IPS DF 6.9 (cell line): ENCODE results near the gene CDK18.

Source experiments
- DNase-seq: peaks from one replicate; pipeline ENCODE4 v3.0.0-alpha.2; 2013; ENCODE audit warnings: low read depth, low spot score
- H3K27ac ChIP-seq: one replicate; pipeline ENCODE4 v1.5.1; 2013; ENCODE audit warnings: low read length, control low read depth
- H3K27me3 ChIP-seq: 2 replicates; pipeline ENCODE4 v1.6.1; 2013; ENCODE audit warnings: mild to moderate bottlenecking, low read length; ENCODE audit not compliant: control insufficient read depth, insufficient read depth
- H3K36me3 ChIP-seq: 2 replicates; pipeline ENCODE4 v1.6.1; 2013; ENCODE audit warnings: low read length; ENCODE audit not compliant: control insufficient read depth, insufficient read depth
- H3K4me1 ChIP-seq: 2 replicates; pipeline ENCODE4 v1.6.1; 2013; ENCODE audit warnings: low read length; ENCODE audit not compliant: control insufficient read depth, insufficient read depth
- H3K4me3 ChIP-seq: 2 replicates; pipeline ENCODE4 v1.5.1; 2013; ENCODE audit warnings: mild to moderate bottlenecking, low read length
- H3K9me3 ChIP-seq: 2 replicates; pipeline ENCODE4 v1.6.1; 2013; ENCODE audit warnings: low read length, inconsistent platforms; ENCODE audit not compliant: control insufficient read depth, insufficient read depth
- WGBS: extraction: QIAGEN DNeasy Blood & Tissue Kit; methylation state at CpG from one replicate; pipeline ENCODE4 v1.1.7; 2013; ENCODE audit warnings: mixed read lengths, missing lambda C conversion rate; ENCODE audit not compliant: insufficient read length, insufficient coverage; 5-methylcytosine and 5-hydroxymethylcytosine counted together

CDK18 gene

DNA sequence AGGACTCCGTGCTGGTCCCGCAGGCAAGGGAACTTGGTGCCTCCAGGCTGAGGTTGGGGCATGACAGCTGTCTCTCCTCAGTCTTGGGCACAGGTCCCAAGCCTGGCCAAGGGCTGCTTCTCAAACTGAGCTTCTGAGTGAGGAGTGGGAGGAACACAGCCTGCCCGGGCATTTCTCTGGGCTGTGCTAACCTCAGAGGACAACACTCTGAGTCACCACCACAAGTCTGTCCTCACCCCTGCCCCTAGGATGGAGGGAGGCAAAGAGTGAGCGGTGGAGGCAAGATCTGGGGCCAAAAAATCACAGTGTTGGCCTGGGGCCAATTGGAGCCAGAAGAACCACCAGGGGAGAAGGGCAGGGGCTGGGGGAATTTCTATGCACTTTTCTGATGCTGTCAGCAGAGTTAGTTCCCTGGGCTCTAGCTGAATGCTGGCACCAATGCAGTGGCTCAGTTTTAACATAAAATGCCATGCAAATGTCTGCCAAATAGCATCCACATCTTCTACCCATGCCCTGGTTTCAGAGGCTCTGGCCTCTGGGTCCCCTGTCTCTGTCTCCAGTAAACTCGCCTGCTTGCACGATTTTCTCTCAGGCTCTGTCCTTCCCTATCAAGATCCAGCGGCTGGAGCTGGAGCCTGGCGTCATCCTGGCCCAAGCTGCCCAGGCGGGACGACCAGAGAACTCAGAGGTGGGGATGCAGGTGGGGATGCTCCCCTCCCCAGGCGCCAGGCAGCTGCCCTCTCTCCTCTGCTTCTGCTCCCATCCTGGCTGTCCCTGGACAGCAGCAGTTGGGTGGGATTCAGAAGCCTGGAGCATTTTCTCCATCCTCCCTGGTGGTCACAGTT, 11.0 kb upstream of the CDK18 start:
- Histone ChIP-seq H3K36me3 (no peaks in the 10 kb centered on the region), H3K27me3 (no peaks in the 10 kb centered on the region), H3K27ac (no peak overlapping the region), H3K9me3 (no peaks in the 10 kb centered on the region), H3K4me3 (no peak overlapping the region), H3K4me1 (peaks cover 10% of the 10 kb centered on the region)
- no CpG with 5 or more reads among the region's 11 CpGs for WGBS
- no peak for DNase-seq

- peaks cover 10% of the 10 kb centered on the region for H3K4me1 ChIP-seq
- WGBS = no CpG with 5 or more reads among the region's 4 CpGs
- DNase-seq = no peak
- H3K27me3 ChIP-seq = no peaks in the 10 kb centered on the region
- no peaks in the 10 kb centered on the region for H3K9me3 ChIP-seq
- H3K36me3 ChIP-seq = no peaks in the 10 kb centered on the region
- H3K4me3 ChIP-seq = no peak overlapping the region
- H3K27ac ChIP-seq = no peak overlapping the region
These were observed 10.4 kb upstream of the CDK18 start for GRCh38 chr1:205494115-205494514.

DNA sequence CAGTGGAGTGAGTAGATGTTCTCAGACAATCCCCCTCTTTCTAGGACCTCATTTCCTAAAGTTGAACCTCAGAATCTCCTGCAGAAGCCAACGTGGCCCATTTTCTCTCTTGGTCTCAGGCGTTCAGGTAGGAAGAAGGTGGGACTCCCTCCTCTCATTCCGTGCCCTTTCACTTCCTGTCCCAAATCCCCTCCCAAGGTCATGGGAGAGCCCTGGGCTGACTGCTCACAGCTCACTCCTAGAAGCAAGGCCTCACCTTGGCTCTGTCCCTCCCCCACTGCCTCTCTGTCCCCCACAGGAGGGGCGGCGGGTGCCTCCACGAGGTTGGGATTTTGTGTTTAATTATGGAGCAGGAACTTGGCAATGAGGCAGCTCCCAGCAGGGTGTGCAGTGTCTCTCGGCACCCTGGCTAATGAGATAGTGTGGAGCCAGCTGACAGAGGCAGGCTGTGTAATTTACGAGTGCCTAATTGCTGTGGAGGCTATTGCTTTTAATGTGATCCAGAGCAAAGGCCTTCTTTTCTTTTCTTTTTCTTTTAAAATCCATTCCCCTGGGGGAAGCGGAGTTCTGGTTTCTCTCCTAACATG, 9.1 kb upstream of the CDK18 start:
- peaks cover 10% of the 10 kb centered on the region for H3K4me1 ChIP-seq
- no CpG with 5 or more reads among the region's 9 CpGs for WGBS
- H3K4me3 ChIP-seq = no peak overlapping the region
- no peak overlapping the region for H3K27ac ChIP-seq
- H3K36me3 ChIP-seq = no peaks in the 10 kb centered on the region
- no peaks in the 10 kb centered on the region for H3K9me3 ChIP-seq
- DNase-seq = no peak
- H3K27me3 ChIP-seq = no peaks in the 10 kb centered on the region

- WGBS = no CpG with 5 or more reads among the region's 1 CpG
- Histone ChIP-seq H3K9me3 (no peaks in the 10 kb centered on the region), H3K4me3 (no peak overlapping the region), H3K36me3 (no peaks in the 10 kb centered on the region), H3K27ac (no peak overlapping the region), H3K27me3 (no peaks in the 10 kb centered on the region), H3K4me1 (peaks cover 12% of the 10 kb centered on the region)
- no peak for DNase-seq
These were observed 7.8 kb upstream of the CDK18 start for GRCh38 chr1:205496661-205497060.

GRCh38 chr1:205497351-205497750, 7.1 kb upstream of the CDK18 start:
- H3K27me3 ChIP-seq = no peaks in the 10 kb centered on the region
- no CpG with 5 or more reads among the region's 7 CpGs for WGBS
- no peaks in the 10 kb centered on the region for H3K9me3 ChIP-seq
- H3K4me1 ChIP-seq = peaks cover 12% of the 10 kb centered on the region
- no peak for DNase-seq
- H3K27ac ChIP-seq = no peak overlapping the region
- no peaks in the 10 kb centered on the region for H3K36me3 ChIP-seq
- no peak overlapping the region for H3K4me3 ChIP-seq

GRCh38 chr1:205499789-205500188, 4.7 kb upstream of the CDK18 start:
- H3K27ac ChIP-seq = no peak overlapping the region
- no peaks in the 10 kb centered on the region for H3K9me3 ChIP-seq
- H3K4me1 ChIP-seq = peaks cover 10% of the 10 kb centered on the region
- H3K4me3 ChIP-seq = no peak overlapping the region
- no CpG with 5 or more reads among the region's 3 CpGs for WGBS
- H3K27me3 ChIP-seq = no peaks in the 10 kb centered on the region
- no peak for DNase-seq
- no peaks in the 10 kb centered on the region for H3K36me3 ChIP-seq

- H3K27ac ChIP-seq = no peak overlapping the region
- H3K4me3 ChIP-seq = no peak overlapping the region
- DNase-seq = no peak
- no peaks in the 10 kb centered on the region for H3K27me3 ChIP-seq
- WGBS = no CpG with 5 or more reads among the region's 9 CpGs
- no peaks in the 10 kb centered on the region for H3K9me3 ChIP-seq
- no peaks in the 10 kb centered on the region for H3K36me3 ChIP-seq
- H3K4me1 ChIP-seq = peaks cover 7% of the 10 kb centered on the region
These were observed 3.9 kb upstream of the CDK18 start for GRCh38 chr1:205500240-205501233.

- H3K36me3 ChIP-seq = 0 out of 2 replicates have a peak, but pooled peaks cover 2% of the 10 kb centered on the region
- no peak for DNase-seq
These were observed 2.2 kb upstream of the CDK18 start for GRCh38 chr1:205502111-205502810.

GRCh38 chr1:205502992-205503391, 1.5 kb upstream of the CDK18 start:
- no peak overlapping the region for H3K27ac ChIP-seq
- no CpG with 5 or more reads among the region's 3 CpGs for WGBS
- 0 out of 2 replicates have a peak, but pooled peaks cover 2% of the 10 kb centered on the region for H3K36me3 ChIP-seq
- peaks cover 10% of the 10 kb centered on the region for H3K4me1 ChIP-seq
- no peak overlapping the region for H3K4me3 ChIP-seq
- H3K9me3 ChIP-seq = no peaks in the 10 kb centered on the region
- DNase-seq = no peak
- H3K27me3 ChIP-seq = no peaks in the 10 kb centered on the region

More at GRCh38 chr1:205502111-205502810, 2.2 kb upstream of the CDK18 start:
- peaks cover 10% of the 10 kb centered on the region for H3K4me1 ChIP-seq
- H3K9me3 ChIP-seq = no peaks in the 10 kb centered on the region
- WGBS = no CpG with 5 or more reads among the region's 3 CpGs
- H3K27ac ChIP-seq = no peak overlapping the region
- H3K4me3 ChIP-seq = no peak overlapping the region
- H3K27me3 ChIP-seq = no peaks in the 10 kb centered on the region
